Psoas muscle (tissue), 8 donors: ENCODE results near the gene ACSL1. TPM values are rescaled to one million over a fixed set of nuclear protein-coding genes. Genes with fewer than 3 reads are reported as not detected.

Experiments used
- ATAC-seq, 4 donors: fragments of 200-7000 bp; cut with Tn5 transposase; one replicate each; pipeline ENCODE4 v1.9.1; 2020; ENCODE audit warnings: moderate library complexity in 3 of 4, mild to moderate bottlenecking in 2 of 4
- DNase-seq, 2 donors: peaks; one replicate each; pipeline ENCODE4 v3.0.0-alpha.2; 2020
- H3K27ac ChIP-seq: fragments of 200-600 bp; one replicate; pipeline ENCODE4 v1.8.0; 2022
- H3K27me3 ChIP-seq, 3 donors: fragments of 200-600 bp in 1 of 3; one replicate each; pipeline versions ENCODE4 v1.6.1 to v1.8.0; 2013 to 2022; ENCODE audit warnings: low read length in 2 of 3, mild to moderate bottlenecking in 2 of 3, moderate library complexity in 1 of 3; ENCODE audit not compliant: insufficient read depth in 3 of 3
- H3K36me3 ChIP-seq, 2 donors: fragments of 200-600 bp in 1 of 2; one replicate each; pipeline versions ENCODE4 v1.6.1 to v1.8.0; 2013 to 2022; ENCODE audit warnings: low read depth in 1 of 2, mild to moderate bottlenecking in 1 of 2, moderate library complexity in 1 of 2; ENCODE audit not compliant: insufficient read depth in 1 of 2
- H3K4me1 ChIP-seq: fragments of 200-600 bp; one replicate; pipeline ENCODE4 v1.8.0; 2022
- H3K4me3 ChIP-seq: fragments of 200-600 bp; one replicate; pipeline ENCODE4 v1.8.0; 2022; ENCODE audit warnings: mild to moderate bottlenecking
- H3K9me3 ChIP-seq: fragments of 200-600 bp; one replicate; pipeline ENCODE4 v1.8.0; 2022
- CTCF ChIP-seq: fragments of 200-600 bp; IDR thresholded peaks from one replicate; pipeline ENCODE4 v1.8.0; 2022; ENCODE audit warnings: antibody characterized with exemption
- WGBS, 3 donors: extraction: QIAGEN DNeasy Blood & Tissue Kit; methylation state at CpG; one replicate each; pipeline versions ENCODE4 v1.1.6 to v1.1.7; 2013; 5-methylcytosine and 5-hydroxymethylcytosine counted together
- intact Hi-C, 2 donors: fragments of 100-400 bp; cut with DNase I; formaldehyde crosslinking; loops; one replicate each; pipeline versions ENCODE4 v1.11.0 to v1.14.2; 2022
- polyA plus RNA-seq, 3 donors: library from polyadenylated mRNA; stranded (reverse); fragments of 200-250 nt; gene quantifications; one replicate each; pipeline ENCODE4 v1.2.3, GENCODE V29; 2013
- total RNA-seq, 4 donors: library from RNA; stranded (reverse); fragmentation: NEBNext Ultra II Directional in 2 of 4; extraction: Animal tissue kit (Norgen Biotek cat#: 25700) in 2 of 4; gene quantifications; one replicate each; pipeline versions ENCODE4 v1.2.1 to v1.2.4, GENCODE V29; 2021 to 2023
- donor health status: healthy with polysubstance abuse.
- donor health status: DM: no; HTN: no; CAD: no; lungs with moderate emphysema.
- donor health status: Bipolar disorder and iron deficiency.
- donor health status: healthy.
- donor health status: DM: yes; HTN: yes; CAD: no.
- donor health status: DM: no; HTN: no; CAD: no.
- donor health status: DM: no; HTN: no; CAD: no.
- donor health status: DM: yes; HTN: yes; CAD: no.

Gene ACSL1
- total and polyA plus RNA-seq, 7 donors: 257 to 1,392 (median 781) TPM

- intact Hi-C loops: no loop called here
- DNase-seq: no peak
- Histone ChIP-seq H3K4me3 (no peak overlapping the region), H3K36me3 (no peaks in the 10 kb centered on the region), H3K27me3 (no peaks in the 10 kb centered on the region), H3K9me3 (no peaks in the 10 kb centered on the region), H3K4me1 (no peaks in the 10 kb centered on the region), H3K27ac (no peak overlapping the region)
- no peak for TF ChIP-seq CTCF
- ATAC-seq: no peak
- WGBS, 3 donors: 78 to 80% (median 79%) methylated on average over 3 of the region's 3 CpGs
Measured at GRCh38 chr4:184863916-184864315, 38.1 kb upstream of the ACSL1 start.

- intact Hi-C loops: no loop called here
- ATAC-seq: no peak
- H3K27ac ChIP-seq: no peak overlapping the region
Measured at GRCh38 chr4:184861047-184861446, 35.3 kb upstream of the ACSL1 start.

GRCh38 chr4:184860018-184860779 is 34.4 kb upstream of the ACSL1 start:
- H3K27ac ChIP-seq: no peak overlapping the region
- no peak for ATAC-seq
- intact Hi-C loops: no loop called here
- H3K27me3 ChIP-seq: no peaks in the 10 kb centered on the region
- H3K9me3 ChIP-seq: no peaks in the 10 kb centered on the region
- no peak for DNase-seq
- H3K36me3 ChIP-seq: no peaks in the 10 kb centered on the region
- H3K4me1 ChIP-seq: no peaks in the 10 kb centered on the region
- TF ChIP-seq CTCF: no peak
- no peak overlapping the region for H3K4me3 ChIP-seq
- 79 to 85% (median 84%) methylated on average over 15 of the region's 15 CpGs for WGBS, 3 donors

More at GRCh38 chr4:184861047-184861446, 35.3 kb upstream of the ACSL1 start:
- Histone ChIP-seq H3K4me1 (no peaks in the 10 kb centered on the region), H3K27me3 (no peaks in the 10 kb centered on the region), H3K36me3 (no peaks in the 10 kb centered on the region), H3K9me3 (no peaks in the 10 kb centered on the region), H3K4me3 (no peak overlapping the region)
- TF ChIP-seq CTCF: no peak
- DNase-seq: no peak
- 74 to 91% (median 81%) methylated on average over 5 of the region's 5 CpGs for WGBS, 3 donors

GRCh38 chr4:184857441-184858121 is 31.8 kb upstream of the ACSL1 start:
- WGBS, 3 donors: 76 to 83% (median 79%) methylated on average over 11 of the region's 11 CpGs
- intact Hi-C loops: no loop called here
- H3K27ac ChIP-seq: no peak overlapping the region
- ATAC-seq (no peak), DNase-seq (no peak)
- H3K4me3 ChIP-seq: no peak overlapping the region
- H3K36me3 ChIP-seq: no peaks in the 10 kb centered on the region
- no peaks in the 10 kb centered on the region for H3K4me1 ChIP-seq
- no peak for TF ChIP-seq CTCF
- no peaks in the 10 kb centered on the region for H3K9me3 ChIP-seq
- no peaks in the 10 kb centered on the region for H3K27me3 ChIP-seq
